ENCODE measurements around the gene TOMM34.

DNA sequence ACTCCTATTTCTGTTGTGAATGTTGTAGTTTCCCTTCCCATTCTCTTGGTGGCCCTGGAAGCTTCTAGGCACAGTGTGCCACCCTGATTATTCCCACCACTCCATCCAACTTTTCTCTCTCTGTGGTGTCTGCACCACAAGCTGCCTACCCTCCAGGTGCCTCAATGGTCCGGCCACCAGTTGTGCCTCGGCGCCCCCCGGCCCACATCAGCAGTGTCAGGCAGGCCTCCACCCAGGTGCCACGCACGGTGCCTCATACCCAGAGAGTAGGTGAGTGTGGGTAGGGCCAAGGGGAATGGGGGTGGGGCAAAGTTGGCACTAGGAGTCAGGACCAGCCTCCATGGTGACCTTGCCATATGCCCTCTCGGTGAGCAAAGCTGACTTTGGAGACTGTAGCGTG lies 27.3 kb downstream of the TOMM34 start:
- no peak for TF ChIP-seq EZH2 (IDR thresholded peaks at IDR 0.05; ENCODE audit: insufficient read depth, poor library complexity, severe bottlenecking)
- no peak for TF ChIP-seq EZH2phosphoT487 (IDR thresholded peaks at IDR 0.05; ENCODE audit: insufficient read depth, low read depth)
